Mesenchymal stem cell (in vitro differentiated cells and primary cell): Measurements from ENCODE around the gene GTF2F2.

Experiments used
- DNase-seq: peaks from one replicate; pipeline ENCODE4 v3.0.0-alpha.2; 2013
- H2AFZ ChIP-seq: one replicate; pipeline ENCODE4 v1.6.1; 2013; ENCODE audit warnings: low read depth, mild to moderate bottlenecking, control low read depth, inconsistent platforms, low read length, moderate library complexity
- H2AK5ac ChIP-seq: 2 replicates; pipeline ENCODE4 v1.6.1; 2013; ENCODE audit warnings: low read length, moderate library complexity, mild to moderate bottlenecking, inconsistent platforms; ENCODE audit not compliant: severe bottlenecking
- H2BK120ac ChIP-seq: one replicate; pipeline ENCODE4 v1.6.1; 2013; ENCODE audit warnings: low read depth, mild to moderate bottlenecking, inconsistent platforms, low read length, moderate library complexity
- H2BK12ac ChIP-seq, 2 experiments: one replicate each; pipeline ENCODE4 v1.6.1; 2013; ENCODE audit warnings: inconsistent platforms in 2 of 2, low read length in 2 of 2, mild to moderate bottlenecking in 2 of 2, moderate library complexity in 2 of 2, control low read depth in 1 of 2
- H2BK15ac ChIP-seq: one replicate; pipeline ENCODE4 v1.6.1; 2013; ENCODE audit warnings: mild to moderate bottlenecking, low read depth, inconsistent platforms; ENCODE audit not compliant: poor library complexity, severe bottlenecking
- H2BK5ac ChIP-seq: 2 replicates; pipeline ENCODE4 v1.6.1; 2013; ENCODE audit warnings: low read depth, mild to moderate bottlenecking, low read length, control low read depth, inconsistent platforms; ENCODE audit not compliant: poor library complexity, severe bottlenecking
- H3K14ac ChIP-seq, 2 experiments: one replicate each; pipeline ENCODE4 v1.6.1; 2013; ENCODE audit warnings: inconsistent platforms in 2 of 2, low read length in 2 of 2, control low read depth in 1 of 2, mild to moderate bottlenecking in 1 of 2, moderate library complexity in 1 of 2
- H3K18ac ChIP-seq, 2 experiments: one replicate each; pipeline ENCODE4 v1.6.1; 2013; ENCODE audit warnings: inconsistent platforms in 2 of 2, low read length in 2 of 2, control low read depth in 1 of 2, low read depth in 1 of 2, mild to moderate bottlenecking in 1 of 2
- H3K23ac ChIP-seq, 2 experiments: one replicate each; pipeline ENCODE4 v1.6.1; 2013; ENCODE audit warnings: inconsistent platforms in 2 of 2, low read length in 2 of 2, mild to moderate bottlenecking in 2 of 2, moderate library complexity in 2 of 2, control low read depth in 1 of 2
- H3K27ac ChIP-seq: 2 replicates; pipeline ENCODE4 v1.5.1; 2013; ENCODE audit warnings: mild to moderate bottlenecking, moderate library complexity, low read length, control low read depth, inconsistent platforms; ENCODE audit not compliant: poor library complexity, severe bottlenecking
- H3K27me3 ChIP-seq, 2 experiments: 2 replicates each; pipeline versions ENCODE4 v1.6.1 to v1.7.0; 2013; ENCODE audit warnings: low read length in 2 of 2, mild to moderate bottlenecking in 2 of 2, moderate library complexity in 2 of 2, control low read depth in 1 of 2, inconsistent platforms in 1 of 2; ENCODE audit not compliant: control insufficient read depth in 1 of 2, insufficient read depth in 1 of 2
- H3K36me3 ChIP-seq, 2 experiments: 2 replicates each; pipeline versions ENCODE4 v1.6.1 to v1.7.0; 2013; ENCODE audit warnings: low read length in 2 of 2, control low read depth in 1 of 2, inconsistent platforms in 1 of 2, low read depth in 1 of 2, mild to moderate bottlenecking in 1 of 2; ENCODE audit not compliant: insufficient read depth in 2 of 2, control insufficient read depth in 1 of 2
- H3K4ac ChIP-seq, 2 experiments: one replicate each; pipeline ENCODE4 v1.6.1; 2013; ENCODE audit warnings: inconsistent platforms in 2 of 2, low read length in 2 of 2, mild to moderate bottlenecking in 2 of 2, moderate library complexity in 2 of 2, control low read depth in 1 of 2, low read depth in 1 of 2
- H3K4me1 ChIP-seq: 2 replicates; pipeline ENCODE4 v1.6.1; 2013; ENCODE audit warnings: low read depth, low read length, control low read depth; ENCODE audit not compliant: control insufficient read depth, insufficient read depth
- H3K4me2 ChIP-seq: 2 replicates; pipeline ENCODE4 v1.6.1; 2013; ENCODE audit warnings: low read length, mild to moderate bottlenecking, inconsistent platforms; ENCODE audit not compliant: poor library complexity, severe bottlenecking
- H3K4me3 ChIP-seq, 2 experiments: 2 replicates each; pipeline versions ENCODE4 v1.5.1 to v1.7.0; 2013; ENCODE audit warnings: low read length in 2 of 2, mild to moderate bottlenecking in 2 of 2, control low read depth in 1 of 2, low read depth in 1 of 2; ENCODE audit not compliant: insufficient read depth in 1 of 2
- H3K79me1 ChIP-seq: replicated peaks from 2 replicates; pipeline ENCODE4 v1.6.1; 2013; ENCODE audit warnings: mild to moderate bottlenecking, control low read depth, low read length, inconsistent platforms; ENCODE audit not compliant: poor library complexity, severe bottlenecking
- H3K9ac ChIP-seq: 2 replicates; pipeline ENCODE4 v1.7.0; 2013; ENCODE audit warnings: mild to moderate bottlenecking, low read length, moderate library complexity
- H3K9me3 ChIP-seq: 2 replicates; pipeline ENCODE4 v1.7.0; 2013; ENCODE audit warnings: mild to moderate bottlenecking, low read length; ENCODE audit not compliant: control insufficient read depth
- H4K8ac ChIP-seq: one replicate; pipeline ENCODE4 v1.6.1; 2013; ENCODE audit warnings: inconsistent platforms, mild to moderate bottlenecking, low read length, moderate library complexity
- H4K91ac ChIP-seq: one replicate; pipeline ENCODE4 v1.6.1; 2013; ENCODE audit warnings: mild to moderate bottlenecking, low read length, inconsistent platforms
- WGBS: methylation state at CpG from one replicate; pipeline ENCODE4 v1.1.7; 2013; ENCODE audit warnings: mixed read lengths; 5-methylcytosine and 5-hydroxymethylcytosine counted together

The GTF2F2 gene

GRCh38 chr13:45168555-45168930 lies 48.2 kb downstream of the GTF2F2 start:
- Histone ChIP-seq H3K4ac (no peak overlapping the region), H2BK5ac (no peak overlapping the region), H2AK5ac (no peak overlapping the region), H3K4me1 (peaks cover 2% of the 10 kb centered on the region), H2BK15ac (no peak overlapping the region), H3K9ac (no peak overlapping the region), H3K36me3 (peaks cover 2 to 13% of the 10 kb centered on the region in 2 experiments), H3K27ac (no peak overlapping the region), H3K4me3 (no peak overlapping the region), H2AFZ (no peak overlapping the region), H2BK120ac (no peak overlapping the region), H3K23ac (no peak overlapping the region), H3K18ac (no peak overlapping the region), H3K4me2 (no peak overlapping the region), H3K27me3 (no peaks in the 10 kb centered on the region), H3K14ac (no peak overlapping the region), H3K79me1 (peaks cover 32% of the 10 kb centered on the region), H4K91ac (no peak overlapping the region), H4K8ac (no peak overlapping the region), H2BK12ac (no peak overlapping the region), H3K9me3 (no peaks in the 10 kb centered on the region)
- WGBS = 77% methylated on average over 2 of the region's 2 CpGs
- DNase-seq = no peak

- DNase-seq = no peak
- H3K36me3 ChIP-seq = peaks cover 4 to 6% of the 10 kb centered on the region in 2 experiments
- no peak overlapping the region for H3K23ac ChIP-seq
- no peak overlapping the region for H3K4ac ChIP-seq
- H2AFZ ChIP-seq = no peak overlapping the region
- no peak overlapping the region for H2AK5ac ChIP-seq
- no peak overlapping the region for H3K14ac ChIP-seq
- H3K4me3 ChIP-seq = no peak overlapping the region
- no peak overlapping the region for H3K18ac ChIP-seq
- H3K4me1 ChIP-seq = peaks cover 4% of the 10 kb centered on the region
- no peak overlapping the region for H3K4me2 ChIP-seq
- no peak overlapping the region for H3K27ac ChIP-seq
- H3K79me1 ChIP-seq = peaks cover 13% of the 10 kb centered on the region
- no peak overlapping the region for H2BK120ac ChIP-seq
- H2BK5ac ChIP-seq = no peak overlapping the region
- H4K8ac ChIP-seq = no peak overlapping the region
- no peak overlapping the region for H2BK15ac ChIP-seq
- no peaks in the 10 kb centered on the region for H3K9me3 ChIP-seq
- no peaks in the 10 kb centered on the region for H3K27me3 ChIP-seq
- no peak overlapping the region for H4K91ac ChIP-seq
- no peak overlapping the region for H2BK12ac ChIP-seq
- no peak overlapping the region for H3K9ac ChIP-seq
Observed at GRCh38 chr13:45174478-45174877, 54.2 kb downstream of the GTF2F2 start.

- peak overlapping the region; percentile 97 for H2AK5ac ChIP-seq
- WGBS = 53% methylated on average over 2 of the region's 3 CpGs
- peak overlapping the region; percentile 35 for H3K4me2 ChIP-seq
- no peak overlapping the region for H3K23ac ChIP-seq
- no peak overlapping the region for H2AFZ ChIP-seq
- H3K14ac ChIP-seq = peak overlapping the region in 1 of 2 experiments; percentile 62
- peak overlapping the region; percentile 0 to 60 for H3K18ac ChIP-seq
- H2BK15ac ChIP-seq = no peak overlapping the region
- H3K9me3 ChIP-seq = no peaks in the 10 kb centered on the region
- no peak overlapping the region for H2BK12ac ChIP-seq
- peaks cover 9% of the 10 kb centered on the region for H3K4me1 ChIP-seq
- peaks cover 4 to 12% of the 10 kb centered on the region in 2 experiments for H3K36me3 ChIP-seq
- H3K9ac ChIP-seq = peak overlapping the region; percentile 66
- H2BK120ac ChIP-seq = no peak overlapping the region
- no peak overlapping the region for H3K4ac ChIP-seq
- H3K79me1 ChIP-seq = peaks cover 6% of the 10 kb centered on the region
- H2BK5ac ChIP-seq = peak overlapping the region; percentile 8
- no peaks in the 10 kb centered on the region for H3K27me3 ChIP-seq
- H4K8ac ChIP-seq = no peak overlapping the region
- peak; percentile 86 for DNase-seq
- peak overlapping the region in 1 of 2 experiments; percentile 26 for H3K4me3 ChIP-seq
- H3K27ac ChIP-seq = peak overlapping the region; percentile 98
- H4K91ac ChIP-seq = no peak overlapping the region
Observed at GRCh38 chr13:45178349-45179162, 58.2 kb downstream of the GTF2F2 start.

- Histone ChIP-seq H2BK15ac (no peak overlapping the region), H3K23ac (no peak overlapping the region), H2BK12ac (no peak overlapping the region), H3K4ac (no peak overlapping the region), H3K9ac (no peak overlapping the region), H3K18ac (no peak overlapping the region), H2BK5ac (no peak overlapping the region), H3K4me2 (no peak overlapping the region), H3K9me3 (no peaks in the 10 kb centered on the region), H3K79me1 (peaks cover 4% of the 10 kb centered on the region), H3K27ac (peak overlapping the region; percentile 98), H3K27me3 (no peaks in the 10 kb centered on the region), H4K8ac (no peak overlapping the region), H3K36me3 (peaks cover 4 to 18% of the 10 kb centered on the region in 2 experiments), H4K91ac (no peak overlapping the region), H2BK120ac (no peak overlapping the region), H2AFZ (no peak overlapping the region), H3K4me1 (peaks cover 9% of the 10 kb centered on the region), H2AK5ac (no peak overlapping the region), H3K4me3 (no peak overlapping the region), H3K14ac (no peak overlapping the region)
- DNase-seq = no peak
Observed at GRCh38 chr13:45179428-45179827, 59.1 kb downstream of the GTF2F2 start.
